Activated CD4-positive, alpha-beta T cell treated with anti-CD3 and anti-CD28 coated beads for 36 hours (primary cell): ENCODE measurements around the gene NAE1. TPM values are rescaled to one million over a fixed set of nuclear protein-coding genes. Genes with fewer than 3 reads are reported as not detected.
"Not testable (repeated sequence)": the region's sequence is repeated elsewhere in the genome, so short reads cannot be mapped to it uniquely, and the experiment has no call there.

Source experiments
- ATAC-seq: fragments of 200-7000 bp; cut with Tn5 transposase; one replicate; pipeline ENCODE4 v1.10.0; 2021; ENCODE audit warnings: mild to moderate bottlenecking, moderate library complexity
- CTCF ChIA-PET: fragments of 350-600 bp; sonication (Branson Sonifier 250); formaldehyde crosslinking; loops from one replicate; lab custom pipeline; 2021; ENCODE audit warnings: antibody characterized with exemption; lab: Charles Lee
- POLR2A ChIA-PET: fragments of 350-600 bp; sonication (Branson Sonifier 250); formaldehyde crosslinking; loops from one replicate; lab custom pipeline; 2021; ENCODE audit warnings: antibody characterized with exemption, inconsistent platforms; lab: Charles Lee
- DNase-seq: peaks from one replicate; pipeline ENCODE4 v3.0.0-alpha.2; 2020
- H3K27ac Mint-ChIP-seq: one replicate; pipeline ENCODE4 v1.8.0; 2021; ENCODE audit warnings: mixed read lengths
- H3K27me3 Mint-ChIP-seq: one replicate; pipeline ENCODE4 v1.8.0; 2021; ENCODE audit warnings: mixed read lengths
- H3K36me3 Mint-ChIP-seq: one replicate; pipeline ENCODE4 v1.8.0; 2021; ENCODE audit warnings: low read depth, mixed read lengths
- H3K4me1 Mint-ChIP-seq: one replicate; pipeline ENCODE4 v1.8.0; 2021; ENCODE audit warnings: mixed read lengths
- H3K4me3 Mint-ChIP-seq: one replicate; pipeline ENCODE4 v1.8.0; 2021; ENCODE audit warnings: mild to moderate bottlenecking, moderate library complexity, mixed read lengths
- H3K9me3 Mint-ChIP-seq: one replicate; pipeline ENCODE4 v1.8.0; 2021; ENCODE audit warnings: low read depth, mixed read lengths
- intact Hi-C, 2 experiments: fragments of 100-400 bp; cut with DNase I in 1 of 2; cut with micrococcal nuclease in 1 of 2; formaldehyde crosslinking; loops; one replicate each; pipeline versions ENCODE4 v1.14.2 to v1.15.1; 2022 to 2024; cut with DNase I, micrococcal nuclease
- total RNA-seq, 2 experiments: library from RNA; stranded (reverse); gene quantifications; one replicate each; pipeline ENCODE4 v1.2.3, GENCODE V29; 2021

The NAE1 gene
- total RNA-seq, 2 experiments from 2014 or later: 102 to 125 TPM

DNA sequence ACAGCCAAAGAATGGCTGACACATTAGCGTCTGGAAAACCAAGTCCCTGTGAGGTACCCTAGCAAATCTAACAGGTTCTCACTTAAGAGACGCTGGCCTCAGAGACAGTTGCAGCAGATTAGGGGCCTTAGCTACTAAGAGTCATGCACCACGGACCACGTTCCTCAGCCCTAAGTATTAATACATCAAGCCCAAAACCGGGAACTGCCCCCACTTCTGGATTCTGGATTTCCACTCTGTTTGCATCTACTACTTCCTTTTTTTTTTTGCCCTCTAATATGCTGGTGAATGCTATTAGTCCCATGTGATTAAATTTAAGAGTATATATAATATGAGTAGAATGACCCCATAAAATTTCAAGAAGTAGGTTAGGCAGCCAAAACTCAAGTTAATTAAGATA, 28.6 kb downstream of the NAE1 start:
- ATAC-seq: no peak
- H3K9me3 Mint-ChIP-seq: no peaks in the 10 kb centered on the region
- peaks cover 35% of the 10 kb centered on the region for H3K36me3 Mint-ChIP-seq
- H3K27me3 Mint-ChIP-seq: no peaks in the 10 kb centered on the region
- DNase-seq: no peak
- intact Hi-C loops: no loop called here
- no peak overlapping the region for H3K4me3 Mint-ChIP-seq
- H3K4me1 Mint-ChIP-seq: no peaks in the 10 kb centered on the region
- no peak overlapping the region for H3K27ac Mint-ChIP-seq
- ChIA-PET POLR2A (interaction anchor here (0.6 kb wide), 1 partner anchor 27 kb away, joined by 3 read pairs; no protein-coding TSS in a partner anchor), CTCF (no interaction called here)

DNA sequence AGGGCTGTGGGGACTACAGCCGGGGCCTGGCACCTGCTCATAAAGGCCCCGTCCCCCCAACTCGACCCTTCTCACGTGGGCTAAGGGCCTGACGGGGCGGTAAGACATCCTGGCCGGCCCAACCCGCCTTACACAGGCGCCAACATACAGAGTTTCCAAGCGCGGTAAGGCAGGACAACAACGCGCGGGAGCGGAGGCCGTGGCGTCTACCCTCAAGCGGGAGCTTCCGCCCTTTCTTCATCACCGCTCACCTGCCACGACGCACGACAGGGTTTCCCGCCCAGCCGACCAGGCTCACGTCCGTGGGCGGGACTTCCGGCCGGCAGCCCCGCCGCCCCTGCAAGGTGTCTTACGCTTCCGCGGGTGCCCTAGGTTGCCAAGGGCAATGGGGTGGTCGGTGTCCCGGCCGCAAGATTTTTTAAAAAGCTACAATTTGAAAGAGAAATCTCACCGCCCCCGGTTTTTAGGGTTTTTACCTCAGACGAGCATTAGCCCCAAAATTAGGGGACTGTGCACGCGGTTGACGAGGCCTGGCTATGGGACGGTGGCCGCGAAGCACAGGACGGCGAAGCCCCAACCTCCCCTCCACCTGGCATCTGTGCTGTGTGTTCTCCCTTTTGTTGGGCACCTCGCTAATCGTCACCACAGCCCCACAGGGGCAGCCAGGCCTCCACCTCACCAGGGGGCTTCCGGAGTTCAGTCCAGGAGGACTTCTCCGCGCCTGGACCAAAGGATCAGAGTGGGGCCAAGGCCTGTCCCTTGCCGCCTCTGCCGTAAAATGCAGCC, 29.3 kb downstream of the NAE1 start, which contains the start of gene TERB1:
Gene TERB1 (minus strand): TSS at position 265 of the 786 bp plus-strand sequence. CDS start 4,786 bp downstream, outside the sequence.
- ChIA-PET CTCF (no interaction called here), POLR2A (no interaction called here)
- Mint-ChIP-seq H3K4me3 (no peak within 1 kb of the TSS), H3K27ac (no peak within 1 kb of the TSS), H3K9me3 (no peaks in the 10 kb centered on the region), H3K36me3 (peaks cover 31% of the 10 kb centered on the region), H3K4me1 (no peaks in the 10 kb centered on the region), H3K27me3 (no peaks in the 10 kb centered on the region)
- ATAC-seq (no peak), DNase-seq (no peak)
- intact Hi-C loops: no loop called here

DNA sequence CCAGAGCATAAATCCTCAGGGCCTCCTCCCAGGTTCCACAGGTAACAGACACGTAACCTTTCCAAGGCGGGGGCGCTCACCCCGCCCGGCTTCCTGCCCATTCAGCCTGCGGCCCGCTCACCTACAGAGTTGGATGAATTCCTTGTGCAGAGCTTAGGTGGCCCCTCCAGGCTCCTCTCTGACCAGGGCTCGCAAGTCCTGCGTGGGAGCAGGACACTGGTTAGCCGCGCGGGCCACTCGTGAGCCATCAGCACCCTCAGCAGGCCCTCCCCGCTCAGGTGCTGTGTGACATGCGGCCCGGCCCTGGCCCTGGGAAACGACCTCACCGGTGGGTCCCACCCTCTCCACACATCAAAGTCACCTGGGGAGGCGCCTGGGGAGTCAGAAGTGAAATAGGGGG, 29.9 kb downstream of the NAE1 start:
- no peaks in the 10 kb centered on the region for H3K4me1 Mint-ChIP-seq
- intact Hi-C loops: no loop called here
- H3K9me3 Mint-ChIP-seq: no peaks in the 10 kb centered on the region

DNA sequence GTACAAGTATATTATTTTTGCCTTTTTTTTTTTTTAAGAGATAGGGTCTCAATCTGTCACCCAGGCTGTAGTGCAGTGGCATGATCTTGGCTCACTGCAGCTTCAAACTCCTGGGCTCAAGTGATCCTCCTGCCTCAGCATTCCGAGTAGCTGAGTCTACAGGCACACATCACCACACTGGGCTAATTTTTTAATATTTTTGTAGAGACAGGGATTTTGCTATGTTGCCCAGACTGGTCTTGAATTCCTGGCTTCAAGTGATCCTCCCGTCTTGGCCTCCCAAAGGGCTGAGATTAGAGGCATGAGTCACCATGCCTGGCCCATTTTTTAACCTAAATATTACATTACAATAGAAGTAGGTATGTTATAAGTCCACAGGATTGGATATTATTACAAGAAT, 32.6 kb downstream of the NAE1 start:
- no peaks in the 10 kb centered on the region for H3K27me3 Mint-ChIP-seq
- CTCF ChIA-PET: interaction anchor here (1.1 to 1.3 kb wide), 2 partner anchors 32 to 58 kb away, joined by 3 to 4 read pairs; partner anchors contain the start of gene NAE1
- no peaks in the 10 kb centered on the region for H3K9me3 Mint-ChIP-seq
- H3K36me3 Mint-ChIP-seq: peaks cover 7% of the 10 kb centered on the region
- no peak overlapping the region for H3K27ac Mint-ChIP-seq
- POLR2A ChIA-PET: no interaction called here
- intact Hi-C loops: no loop called here
- no peak for ATAC-seq
- no peaks in the 10 kb centered on the region for H3K4me1 Mint-ChIP-seq
- H3K4me3 Mint-ChIP-seq: no peak overlapping the region
- DNase-seq: no peak

More for the DNA sequence above, 29.9 kb downstream of the NAE1 start:
- ChIA-PET CTCF (no interaction called here), POLR2A (no interaction called here)
- H3K27me3 Mint-ChIP-seq: no peaks in the 10 kb centered on the region
- DNase-seq (no peak), ATAC-seq (no peak)
- H3K27ac Mint-ChIP-seq: no peak overlapping the region
- peaks cover 30% of the 10 kb centered on the region for H3K36me3 Mint-ChIP-seq
- H3K4me3 Mint-ChIP-seq: no peak overlapping the region

DNA sequence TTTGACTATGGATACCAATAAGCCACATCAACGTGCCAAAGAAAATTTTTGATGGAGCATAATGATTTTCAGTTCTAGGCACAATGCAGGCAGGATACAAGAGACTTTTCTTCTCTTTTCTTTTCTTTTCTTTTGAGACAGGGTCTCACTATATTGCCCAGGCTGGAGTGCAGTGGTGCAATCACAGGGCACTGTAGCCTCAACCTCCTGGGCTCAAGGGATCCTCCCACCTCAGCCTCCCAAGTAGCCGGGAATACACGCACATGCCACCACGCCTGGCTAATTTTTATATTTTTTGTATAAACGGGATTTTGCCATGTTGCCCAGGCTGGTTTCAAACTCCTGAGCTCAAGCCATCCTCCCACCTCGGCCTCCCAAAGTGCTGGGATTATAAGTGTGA, 36.8 kb downstream of the NAE1 start:
- H3K36me3 Mint-ChIP-seq, H3K4me3 Mint-ChIP-seq, H3K27ac Mint-ChIP-seq, POLR2A ChIA-PET, H3K4me1 Mint-ChIP-seq, intact Hi-C loops, H3K27me3 Mint-ChIP-seq, ATAC-seq, DNase-seq, H3K9me3 Mint-ChIP-seq: not testable (repeated sequence)
- CTCF ChIA-PET: interaction anchor here (0.7 kb wide), 1 partner anchor 10 kb away, joined by 3 read pairs; no protein-coding TSS in a partner anchor

DNA sequence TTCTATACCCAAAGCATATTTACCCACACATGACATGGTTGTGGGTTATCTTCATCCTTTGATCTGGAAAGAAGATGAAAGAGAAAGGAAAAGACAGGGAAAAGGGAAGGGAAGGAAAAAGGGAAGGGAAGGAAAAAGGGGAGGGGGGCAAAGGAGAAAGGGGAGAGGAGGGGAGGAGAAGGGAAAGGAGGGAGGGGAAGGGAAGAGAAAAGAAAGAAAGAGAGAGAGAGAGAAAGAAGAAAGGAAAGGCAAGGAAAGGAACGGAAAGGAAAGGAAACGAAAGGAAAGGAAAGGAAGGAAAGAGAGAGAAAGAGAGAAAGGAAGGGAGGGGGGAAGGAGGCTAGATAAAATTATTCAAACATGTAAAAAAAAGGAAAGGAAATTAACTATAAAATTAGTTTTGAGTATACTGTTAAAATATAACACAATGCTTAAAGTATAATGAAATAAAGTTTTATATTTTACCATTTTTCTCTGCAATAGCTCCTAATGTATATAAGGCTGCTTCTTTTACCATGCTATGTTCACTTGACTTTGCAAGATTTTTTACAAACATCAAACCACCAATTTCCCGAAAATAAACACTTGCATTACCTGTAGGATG, 40.5 kb downstream of the NAE1 start:
- Mint-ChIP-seq H3K27me3 (no peaks in the 10 kb centered on the region), H3K4me1 (no peaks in the 10 kb centered on the region), H3K4me3 (no peak overlapping the region), H3K27ac (no peak overlapping the region), H3K9me3 (no peaks in the 10 kb centered on the region), H3K36me3 (no peaks in the 10 kb centered on the region)
- no peak for ATAC-seq
- CTCF ChIA-PET: no interaction called here
- intact Hi-C loops: no loop called here
- no peak for DNase-seq
- POLR2A ChIA-PET: no interaction called here

DNA sequence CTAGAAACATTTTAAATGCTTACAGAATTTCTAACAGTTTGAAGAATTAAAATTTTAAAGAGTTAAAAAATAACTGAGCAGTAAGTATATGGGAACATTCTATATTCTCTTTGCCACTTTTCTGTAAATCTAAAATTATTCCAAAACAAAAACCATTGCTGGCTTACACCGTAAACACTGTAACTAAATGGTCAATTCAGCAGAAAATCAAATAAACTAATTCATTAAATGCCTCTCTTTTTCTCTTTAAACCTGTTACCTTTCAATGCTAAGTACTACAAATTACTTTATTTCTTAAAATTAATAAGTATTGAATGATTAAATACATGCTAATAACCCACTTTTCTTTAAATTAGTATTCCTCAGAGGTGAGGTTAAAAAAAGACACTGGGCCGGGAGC, 43.3 kb downstream of the NAE1 start:
- Mint-ChIP-seq H3K4me1 (no peaks in the 10 kb centered on the region), H3K27me3 (no peaks in the 10 kb centered on the region), H3K9me3 (no peaks in the 10 kb centered on the region), H3K36me3 (no peaks in the 10 kb centered on the region), H3K4me3 (no peak overlapping the region), H3K27ac (no peak overlapping the region)
- POLR2A ChIA-PET: no interaction called here
- no peak for DNase-seq
- no peak for ATAC-seq
- CTCF ChIA-PET: no interaction called here
- intact Hi-C loops: no loop called here

DNA sequence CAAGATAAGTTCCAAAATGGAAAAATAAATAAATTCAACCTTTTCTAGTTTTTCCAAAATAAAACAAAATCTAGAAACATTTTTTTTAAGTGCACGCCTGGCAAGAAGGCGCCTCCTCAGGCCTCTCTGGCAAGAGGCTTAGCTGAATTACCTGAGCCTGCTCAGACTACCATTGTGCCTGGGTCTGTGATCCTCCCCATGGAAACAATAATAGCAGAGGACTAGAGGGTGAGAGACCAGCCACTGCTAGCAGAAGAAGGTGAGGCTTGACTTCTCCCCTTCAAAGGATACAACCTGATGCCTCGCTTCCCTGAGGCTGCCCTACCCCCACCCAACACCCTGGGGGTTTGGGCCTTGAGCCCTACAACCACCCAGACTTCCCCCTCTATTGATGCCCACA, 44.2 kb downstream of the NAE1 start:
- DNase-seq: no peak
- Mint-ChIP-seq H3K36me3 (no peaks in the 10 kb centered on the region), H3K4me3 (no peak overlapping the region), H3K4me1 (no peaks in the 10 kb centered on the region), H3K27me3 (no peaks in the 10 kb centered on the region), H3K9me3 (no peaks in the 10 kb centered on the region), H3K27ac (no peak overlapping the region)
- ATAC-seq: no peak
- POLR2A ChIA-PET: no interaction called here
- CTCF ChIA-PET: no interaction called here
- intact Hi-C loops: no loop called here

DNA sequence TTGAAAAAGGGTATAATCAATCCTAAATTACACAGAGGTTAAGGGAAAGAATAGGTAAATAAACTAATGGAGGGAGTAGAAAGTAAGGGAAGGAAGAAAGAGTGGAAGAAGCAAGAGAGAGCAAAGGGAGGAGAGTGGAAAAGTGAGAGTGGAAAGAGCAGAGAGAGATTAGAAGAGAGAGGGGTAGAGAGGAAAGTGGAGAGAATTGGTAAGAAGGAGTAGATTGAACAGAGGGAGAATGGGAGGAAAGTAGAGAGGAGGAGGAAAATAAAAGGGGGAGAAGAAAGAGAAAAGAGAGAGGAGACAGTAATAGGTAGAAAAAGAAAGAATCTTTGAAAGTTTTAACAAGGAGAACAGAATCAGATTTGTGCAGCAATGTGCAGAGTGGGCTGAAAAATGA, 54.3 kb downstream of the NAE1 start:
- H3K4me1 Mint-ChIP-seq: no peaks in the 10 kb centered on the region
- POLR2A ChIA-PET: no interaction called here
- no peak for DNase-seq
- no peaks in the 10 kb centered on the region for H3K36me3 Mint-ChIP-seq
- CTCF ChIA-PET: interaction anchor here (1.3 kb wide), 1 partner anchor 36 kb away, joined by 3 read pairs; no protein-coding TSS in a partner anchor
- ATAC-seq: no peak
- intact Hi-C loops: no loop called here
- no peak overlapping the region for H3K4me3 Mint-ChIP-seq
- H3K27ac Mint-ChIP-seq: no peak overlapping the region
- H3K9me3 Mint-ChIP-seq: no peaks in the 10 kb centered on the region
- H3K27me3 Mint-ChIP-seq: no peaks in the 10 kb centered on the region

DNA sequence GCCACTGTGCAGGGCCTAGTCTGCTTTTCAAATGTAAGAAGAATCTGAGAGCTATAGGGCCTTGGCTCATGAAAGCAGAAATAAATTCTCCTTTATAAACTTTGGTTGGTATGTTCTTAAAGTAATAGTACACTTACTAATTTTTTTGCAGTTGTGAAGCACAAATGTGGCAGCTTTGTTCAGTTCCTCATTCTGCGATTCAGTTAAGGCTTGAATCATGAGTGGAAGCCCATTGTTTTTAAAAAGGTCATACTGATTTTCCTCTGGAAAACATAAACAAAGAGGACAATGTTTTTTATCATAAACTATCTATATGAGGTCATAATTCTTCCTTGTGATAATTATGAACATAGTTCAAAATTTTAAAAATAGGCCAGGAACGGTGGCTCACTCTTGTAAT, 55.8 kb downstream of the NAE1 start:
- no peaks in the 10 kb centered on the region for H3K36me3 Mint-ChIP-seq
- H3K9me3 Mint-ChIP-seq: no peaks in the 10 kb centered on the region
- ATAC-seq: no peak
- intact Hi-C loops: no loop called here
- no peaks in the 10 kb centered on the region for H3K27me3 Mint-ChIP-seq
- H3K4me3 Mint-ChIP-seq: no peak overlapping the region
- no peaks in the 10 kb centered on the region for H3K4me1 Mint-ChIP-seq
- H3K27ac Mint-ChIP-seq: no peak overlapping the region
- ChIA-PET CTCF (no interaction called here), POLR2A (no interaction called here)
- DNase-seq: no peak

DNA sequence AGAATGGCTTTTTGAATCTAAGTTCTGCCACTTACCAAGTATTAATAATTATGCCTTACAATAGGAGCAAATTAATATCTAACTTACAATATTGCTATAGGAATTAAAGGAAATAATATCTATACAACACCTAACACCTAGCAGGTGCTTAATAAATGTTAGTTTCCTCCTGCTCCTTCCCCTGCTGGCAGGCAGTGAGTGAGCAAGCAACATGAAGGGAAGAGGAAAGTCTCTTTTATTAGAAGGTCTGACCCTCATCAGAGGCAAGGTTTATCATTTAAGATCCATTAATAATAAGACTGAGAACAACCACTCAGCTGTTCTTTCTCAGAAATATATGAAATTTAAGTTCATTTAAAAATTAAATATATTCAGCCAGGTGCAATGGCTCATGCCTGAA, 72.7 kb downstream of the NAE1 start:
- Mint-ChIP-seq H3K4me1 (no peaks in the 10 kb centered on the region), H3K4me3 (no peak overlapping the region), H3K27me3 (peaks cover 2% of the 10 kb centered on the region), H3K9me3 (no peaks in the 10 kb centered on the region), H3K36me3 (no peaks in the 10 kb centered on the region), H3K27ac (no peak overlapping the region)
- CTCF ChIA-PET: no interaction called here
- no peak for DNase-seq
- POLR2A ChIA-PET: no interaction called here
- no peak for ATAC-seq
- intact Hi-C loops: loop anchor here in 1 of 2 experiments (10.0 kb wide), 1 partner anchor 487 kb away; the partner anchor contains the start of genes FHOD1 and SLC9A5

DNA sequence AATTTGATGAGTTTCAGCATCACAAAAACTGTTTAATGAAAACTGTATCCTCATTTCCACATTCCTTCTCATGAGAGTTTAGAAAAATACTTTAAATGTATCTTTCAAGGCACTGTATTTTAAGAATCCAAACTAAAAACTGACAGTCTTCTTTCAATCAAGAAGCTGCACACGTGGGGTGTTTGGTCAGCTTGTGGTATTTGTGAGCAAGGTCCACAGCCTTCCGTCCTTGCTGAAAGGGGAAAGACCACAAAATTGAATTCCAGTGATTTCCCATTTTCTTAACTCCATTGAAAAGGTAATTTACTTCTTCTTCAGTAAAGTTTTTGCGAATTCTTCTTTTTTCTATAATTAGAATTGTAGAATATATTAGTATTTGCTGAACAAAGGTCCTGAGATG, 76.0 kb downstream of the NAE1 start:
- ChIA-PET POLR2A (no interaction called here), CTCF (interaction anchor here (0.9 to 1.5 kb wide), 4 partner anchors 12 to 348 kb away, joined by 3 to 5 read pairs (median 4); partner anchors contain the start of gene NAE1)
- no peaks in the 10 kb centered on the region for H3K9me3 Mint-ChIP-seq
- intact Hi-C loops: loop anchor here in 1 of 2 experiments (5.0 to 10.0 kb wide), 2 partner anchors 203 to 490 kb away; partner anchors contain the start of genes CKLF, FHOD1, SLC9A5 and TK2
- H3K36me3 Mint-ChIP-seq: peaks cover 3% of the 10 kb centered on the region
- no peak for ATAC-seq
- H3K27ac Mint-ChIP-seq: no peak overlapping the region
- peaks cover 9% of the 10 kb centered on the region for H3K27me3 Mint-ChIP-seq
- peaks cover 15% of the 10 kb centered on the region for H3K4me1 Mint-ChIP-seq
- no peak overlapping the region for H3K4me3 Mint-ChIP-seq
- DNase-seq: no peak
